Lower leg skin (tissue), 4 donors: Measurements from ENCODE around the gene SUV39H2. TPM values are rescaled to one million over a fixed set of nuclear protein-coding genes. Genes with fewer than 3 reads are reported as not detected.
"Not testable (repeated sequence)": the region's sequence is repeated elsewhere in the genome, so short reads cannot be mapped to it uniquely, and the experiment has no call there.

Source experiments
- DNase-seq, 2 donors: peaks; one replicate each; pipeline ENCODE4 v3.0.0-alpha.2; 2019; ENCODE audit warnings: low spot score in 2 of 2
- H3K4me3 ChIP-seq: fragments of 200-600 bp; sonication (generic); 2 replicates; pipeline ENCODE4 v1.5.1; 2017; ENCODE audit warnings: mild to moderate bottlenecking, low read depth; ENCODE audit not compliant: poor library complexity, severe bottlenecking
- CTCF ChIP-seq, 3 donors: fragments of 450-650 bp; IDR thresholded peaks; one replicate each; pipeline ENCODE4 v1.5.1; 2016; ENCODE audit warnings: antibody characterized with exemption in 3 of 3, mild to moderate bottlenecking in 3 of 3, moderate library complexity in 2 of 3
- POLR2A ChIP-seq, 2 donors: fragments of 450-650 bp; IDR thresholded peaks; one replicate each; pipeline ENCODE4 v1.6.1; 2016 to 2017; ENCODE audit warnings: antibody characterized with exemption in 2 of 2, mild to moderate bottlenecking in 1 of 2, moderate library complexity in 1 of 2
- WGBS, 2 donors: methylation state at CpG; one replicate each; pipeline ENCODE4 v1.1.5; 2018; 5-methylcytosine and 5-hydroxymethylcytosine counted together
- intact Hi-C: fragments of 100-400 bp; cut with DNase I; formaldehyde crosslinking; loops from one replicate; pipeline ENCODE4 v1.15.0; 2023; ENCODE audit warnings: low total_unique reads
- total RNA-seq, 4 donors: library from RNA; depleted of rRNA; stranded (reverse); fragments of >200 nt; gene quantifications; one replicate each; pipeline ENCODE4 v1.1.0, GENCODE V29; 2016

Gene SUV39H2
- total RNA-seq, 4 donors from 2014 or later: 0.99 to 5.3 (median 3.5) TPM

DNA sequence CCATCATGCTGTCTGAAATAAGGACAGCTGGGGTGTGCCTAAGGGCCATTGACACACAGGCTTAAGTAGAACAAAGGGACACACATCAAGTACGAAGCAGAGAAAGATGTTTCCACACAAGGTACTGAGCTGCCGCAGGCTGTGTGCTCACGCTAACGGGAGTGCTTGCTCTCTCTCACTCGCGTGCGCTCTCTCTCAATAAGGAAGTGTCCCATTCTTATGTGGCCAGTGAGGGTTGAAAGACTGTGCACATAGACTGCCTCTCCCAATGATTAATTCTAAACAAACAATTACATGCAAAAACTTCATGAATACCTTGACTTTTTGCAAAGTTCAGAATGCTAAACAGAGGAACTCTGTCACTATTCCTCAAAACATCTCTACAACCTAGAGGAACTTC lies 45.3 kb downstream of the SUV39H2 start:
- intact Hi-C loops: no loop called here
- 97 to 98% methylated on average over 7 of the region's 7 CpGs for WGBS, 2 donors
- H3K4me3 ChIP-seq: no peak overlapping the region
- DNase-seq: no peak
- no peak for TF ChIP-seq POLR2A (IDR thresholded peaks at IDR 0.05)
- no peak for TF ChIP-seq CTCF (IDR thresholded peaks at IDR 0.05)

- intact Hi-C loops: no loop called here
- no peak overlapping the region for H3K4me3 ChIP-seq
- no peak for DNase-seq
- WGBS, 2 donors: 96 to 97% methylated on average over 2 of the region's 2 CpGs
- no peak for TF ChIP-seq CTCF (IDR thresholded peaks at IDR 0.05)
- TF ChIP-seq POLR2A (IDR thresholded peaks at IDR 0.05): no peak
These were observed 46.6 kb downstream of the SUV39H2 start for GRCh38 chr10:14925268-14925667.

GRCh38 chr10:14926061-14926470 lies 47.4 kb downstream of the SUV39H2 start:
- 94 to 97% methylated on average over 8 of the region's 8 CpGs for WGBS, 2 donors
- no peak for DNase-seq
- intact Hi-C loops: no loop called here
- TF ChIP-seq POLR2A (IDR thresholded peaks at IDR 0.05) (no peak), CTCF (IDR thresholded peaks at IDR 0.05) (no peak)
- H3K4me3 ChIP-seq: no peak overlapping the region

- intact Hi-C loops: no loop called here
- WGBS, 2 donors: 94% methylated on average over 13 of the region's 13 CpGs
- no peak for DNase-seq
- H3K4me3 ChIP-seq: no peak overlapping the region
- TF ChIP-seq CTCF (IDR thresholded peaks at IDR 0.05): no peak
These were observed 48.2 kb downstream of the SUV39H2 start for GRCh38 chr10:14926722-14927416.

GRCh38 chr10:14930610-14931009 lies 51.9 kb downstream of the SUV39H2 start:
- no peak for TF ChIP-seq CTCF (IDR thresholded peaks at IDR 0.05)
- TF ChIP-seq POLR2A (IDR thresholded peaks at IDR 0.05): no peak
- DNase-seq: no peak
- no peak overlapping the region for H3K4me3 ChIP-seq
- intact Hi-C loops: no loop called here
- 94 to 96% methylated on average over 10 of the region's 10 CpGs for WGBS, 2 donors

- no peak for DNase-seq
These were observed 57.9 kb downstream of the SUV39H2 start for GRCh38 chr10:14936584-14936983.

GRCh38 chr10:14938971-14939370 lies 60.3 kb downstream of the SUV39H2 start:
- intact Hi-C loops, DNase-seq, H3K4me3 ChIP-seq: not testable (repeated sequence)
- WGBS, 2 donors: 68 to 87% methylated on average over 2 to 4 of the region's 5 CpGs

More at GRCh38 chr10:14936584-14936983, 57.9 kb downstream of the SUV39H2 start:
- H3K4me3 ChIP-seq: no peak overlapping the region
- TF ChIP-seq POLR2A (IDR thresholded peaks at IDR 0.05) (no peak), CTCF (IDR thresholded peaks at IDR 0.05) (no peak)
- intact Hi-C loops: no loop called here
- WGBS, 2 donors: 91 to 92% methylated on average over 2 of the region's 2 CpGs

- DNase-seq, H3K4me3 ChIP-seq, intact Hi-C loops: not testable (repeated sequence)
- WGBS, 2 donors: 81 to 89% methylated on average over 17 of the region's 17 CpGs
These were observed 63.7 kb downstream of the SUV39H2 start for GRCh38 chr10:14942147-14942949.
